ENCODE results near the gene NR5A2.

Gene NR5A2

DNA sequence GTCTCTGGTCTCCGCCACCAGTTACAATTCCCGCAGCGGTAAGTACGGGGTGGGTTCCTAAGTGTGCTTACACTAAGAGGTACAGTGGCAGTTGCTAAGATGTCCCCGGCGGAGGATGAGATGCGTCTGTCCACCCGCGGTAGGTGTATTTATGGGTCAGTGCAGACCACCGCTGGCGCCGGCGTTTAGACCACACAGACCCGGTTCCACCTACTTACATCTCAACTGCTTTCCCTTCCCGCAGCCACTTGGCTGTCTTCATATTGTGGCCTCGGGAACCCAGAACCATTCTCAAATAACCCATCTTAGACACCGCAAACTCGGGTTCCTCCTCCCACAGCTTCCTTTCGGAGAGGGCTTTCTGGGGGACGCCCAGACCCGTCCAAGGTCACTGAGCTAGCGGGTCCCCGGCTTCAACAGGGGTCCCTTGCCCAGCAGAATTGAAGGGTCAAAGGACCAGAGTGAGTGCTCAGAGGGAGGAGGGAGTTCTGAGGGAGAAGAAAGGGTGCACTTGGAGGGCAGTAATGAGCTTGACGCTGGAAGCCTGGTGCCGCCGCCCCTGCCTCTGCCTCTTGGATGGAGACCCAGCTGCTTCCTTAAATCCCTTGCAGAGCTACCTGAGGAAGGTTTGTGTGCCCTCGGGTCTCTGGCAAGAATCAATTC is 8.6 kb downstream of the NR5A2 start:
- DNase-seq (ENCODE audit: low spot score): no peak

DNA sequence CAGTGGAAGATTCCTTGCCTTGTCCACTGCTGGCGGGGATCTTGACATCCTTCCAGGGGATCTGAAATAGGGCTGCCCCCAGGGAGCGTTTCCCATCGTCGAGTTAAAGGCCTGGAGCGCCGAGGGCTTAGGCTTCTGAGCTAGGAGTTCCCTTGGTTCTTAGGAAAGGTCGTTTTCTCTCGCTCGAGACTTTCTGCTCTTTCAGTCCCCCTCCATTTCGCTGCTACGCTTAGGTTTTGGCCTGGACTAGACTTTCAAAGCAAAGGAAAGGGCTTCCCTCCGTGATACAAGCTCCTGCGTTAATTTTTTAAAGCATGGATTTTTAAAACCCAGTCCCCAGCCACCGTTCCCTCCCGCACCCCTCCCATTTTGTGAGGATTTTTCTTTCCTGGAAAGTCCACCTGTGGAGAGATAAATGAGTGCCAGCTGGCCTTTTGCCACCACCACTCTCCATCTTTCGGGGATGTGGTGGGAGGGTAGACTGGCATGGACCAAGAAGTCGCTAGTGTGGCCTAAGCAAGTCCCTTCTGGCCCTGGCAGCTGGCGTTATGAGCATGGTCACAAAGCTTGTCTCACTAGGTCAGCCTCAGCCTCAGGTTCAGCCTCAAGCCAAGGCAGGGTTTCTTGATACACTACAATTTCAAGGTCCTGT is 9.2 kb downstream of the NR5A2 start:
- no peak for DNase-seq (ENCODE audit: low spot score)

DNA sequence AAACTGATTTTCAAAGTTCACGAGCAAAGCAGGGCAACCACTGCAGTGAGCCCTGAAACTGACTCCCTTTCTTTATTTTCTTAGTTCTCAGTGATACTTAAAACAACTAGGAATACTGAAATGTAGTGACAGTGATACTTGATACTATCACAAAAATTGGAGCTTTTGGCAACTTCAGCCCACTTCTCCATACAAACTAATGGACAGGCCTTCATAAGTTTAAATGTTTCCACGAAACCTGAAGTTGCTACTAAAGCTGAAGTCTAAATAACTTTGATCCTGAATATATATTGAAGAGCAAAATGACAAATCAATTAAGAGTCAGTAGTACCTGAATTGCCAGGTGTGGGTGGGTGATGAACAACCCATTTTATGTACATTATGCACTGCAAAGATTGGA is 10.0 kb downstream of the NR5A2 start:
- DNase-seq (ENCODE audit: low spot score): no peak

DNA sequence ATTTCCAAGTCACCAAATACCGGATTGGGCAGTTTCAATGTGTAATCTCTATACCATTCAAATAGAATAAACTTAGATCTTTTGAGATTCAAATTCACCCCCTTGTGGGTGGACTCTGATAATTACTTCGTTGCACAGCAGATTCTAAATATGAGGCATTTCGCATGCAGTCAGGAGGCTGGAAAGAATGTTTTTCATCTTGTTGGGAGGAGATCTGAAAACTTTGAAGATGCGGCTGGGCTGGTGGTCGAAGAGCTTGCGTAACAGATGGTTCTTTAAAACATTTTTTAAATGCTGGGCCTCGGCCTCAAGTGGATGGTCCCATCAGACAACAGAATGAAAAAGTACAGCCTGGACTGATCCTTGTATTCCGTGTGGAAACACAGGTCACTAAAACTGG is 10.4 kb downstream of the NR5A2 start:
- DNase-seq (ENCODE audit: low spot score): no peak

DNA sequence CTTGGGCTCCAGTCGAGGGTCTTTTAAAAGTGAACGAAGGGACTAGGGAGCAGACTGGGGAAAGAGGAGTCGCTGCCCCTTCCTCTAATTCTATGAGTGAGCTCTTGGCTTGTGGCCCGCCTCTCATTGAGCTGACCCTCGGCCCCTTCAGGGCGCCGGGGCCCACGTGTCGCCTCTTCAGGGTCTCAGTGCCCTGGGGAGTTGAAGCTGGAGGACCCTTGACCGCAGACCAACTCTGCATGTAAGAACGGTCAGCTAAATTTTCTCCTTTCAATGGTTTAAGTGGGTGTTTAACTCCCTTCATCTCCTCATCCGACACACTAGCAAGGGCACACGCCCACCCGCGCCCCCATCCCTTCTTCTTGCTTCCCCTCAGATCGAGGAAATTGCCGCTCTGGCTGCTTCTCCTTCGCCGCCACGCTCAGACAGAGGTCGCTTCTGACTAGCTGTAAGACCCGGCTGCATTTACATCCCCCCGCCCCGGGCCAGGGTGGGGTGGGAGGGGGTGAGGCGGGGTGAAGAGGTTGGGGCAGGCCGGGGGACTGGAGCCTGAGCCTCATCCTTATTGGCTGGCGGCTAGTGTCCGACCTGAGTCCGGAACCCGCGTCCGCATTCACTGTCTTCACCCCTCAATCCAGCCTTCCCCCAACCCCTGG is 10.9 kb downstream of the NR5A2 start:
- no peak for DNase-seq (ENCODE audit: low spot score)

DNA sequence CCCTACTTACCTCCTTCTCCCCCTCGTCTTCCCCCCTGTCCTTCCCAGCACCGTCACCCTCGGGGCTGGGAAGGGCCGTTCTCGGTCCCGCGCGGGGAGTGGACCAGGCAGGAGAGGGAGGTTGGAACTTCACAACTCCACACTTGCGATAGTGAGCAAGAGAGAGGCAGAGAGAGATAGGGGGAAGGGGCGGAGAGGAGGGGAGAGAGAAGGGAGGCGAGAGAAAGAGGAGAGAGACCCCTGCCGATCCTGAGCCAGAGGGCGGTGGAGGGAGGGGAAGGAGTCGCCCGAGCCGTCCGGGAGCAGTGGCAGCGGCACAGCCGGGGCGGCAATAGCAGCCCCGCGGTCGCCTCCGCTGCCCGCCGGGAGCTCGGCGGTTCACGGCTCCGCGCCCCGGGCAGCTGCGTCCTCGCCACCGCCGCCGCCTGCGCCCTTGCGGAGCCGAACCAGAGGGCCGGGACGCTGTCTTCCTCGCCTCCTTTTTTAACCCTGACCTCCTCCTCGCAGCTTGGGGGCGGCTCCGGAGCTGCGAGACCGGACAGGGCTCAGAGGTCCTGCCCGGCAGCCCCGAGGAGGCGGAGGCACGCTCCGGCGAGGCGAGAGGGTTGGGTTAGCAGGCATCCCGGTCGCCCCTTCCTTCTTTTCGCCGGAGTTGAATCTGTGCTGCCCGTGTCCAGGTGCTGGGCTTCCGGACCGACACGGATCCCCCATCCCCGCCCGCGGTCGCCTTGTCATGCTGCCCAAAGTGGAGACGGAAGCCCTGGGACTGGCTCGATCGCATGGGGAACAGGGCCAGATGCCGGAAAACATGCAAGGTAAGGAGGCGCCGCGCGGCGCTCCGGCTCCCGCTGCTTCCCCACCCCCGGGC is 11.7 kb downstream of the NR5A2 start:
- DNase-seq (ENCODE audit: low spot score): no peak

DNA sequence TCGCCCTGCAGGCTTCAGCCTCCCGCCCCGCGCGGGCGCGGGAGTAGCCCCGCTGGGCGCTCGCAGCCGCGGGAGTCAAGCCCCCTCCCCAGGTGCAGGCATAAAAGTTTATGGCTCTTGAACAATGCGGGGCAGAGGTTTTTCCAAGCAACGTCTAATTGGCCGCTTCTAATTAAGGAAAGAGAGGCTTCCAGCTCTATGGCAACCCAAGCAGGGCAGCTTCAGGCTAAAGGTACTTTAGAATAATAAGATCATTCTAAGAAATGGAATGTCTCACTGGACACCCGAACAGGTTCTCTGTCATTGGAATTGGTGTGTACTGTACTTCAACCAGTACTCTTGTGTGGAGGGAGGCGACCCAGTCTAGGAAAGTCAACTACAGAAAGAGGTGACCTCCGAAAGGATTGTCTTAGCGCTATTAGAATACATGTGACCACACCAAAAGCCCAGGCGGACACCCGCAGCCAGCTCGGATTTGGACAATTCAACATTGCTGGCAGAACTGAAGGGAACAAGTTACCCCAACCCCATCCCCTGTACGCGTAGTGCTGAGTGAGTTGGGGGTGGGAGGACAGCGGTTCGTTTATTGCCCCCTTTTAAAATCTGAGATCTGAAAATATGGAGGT is 12.5 kb downstream of the NR5A2 start:
- DNase-seq (ENCODE audit: low spot score): no peak

DNA sequence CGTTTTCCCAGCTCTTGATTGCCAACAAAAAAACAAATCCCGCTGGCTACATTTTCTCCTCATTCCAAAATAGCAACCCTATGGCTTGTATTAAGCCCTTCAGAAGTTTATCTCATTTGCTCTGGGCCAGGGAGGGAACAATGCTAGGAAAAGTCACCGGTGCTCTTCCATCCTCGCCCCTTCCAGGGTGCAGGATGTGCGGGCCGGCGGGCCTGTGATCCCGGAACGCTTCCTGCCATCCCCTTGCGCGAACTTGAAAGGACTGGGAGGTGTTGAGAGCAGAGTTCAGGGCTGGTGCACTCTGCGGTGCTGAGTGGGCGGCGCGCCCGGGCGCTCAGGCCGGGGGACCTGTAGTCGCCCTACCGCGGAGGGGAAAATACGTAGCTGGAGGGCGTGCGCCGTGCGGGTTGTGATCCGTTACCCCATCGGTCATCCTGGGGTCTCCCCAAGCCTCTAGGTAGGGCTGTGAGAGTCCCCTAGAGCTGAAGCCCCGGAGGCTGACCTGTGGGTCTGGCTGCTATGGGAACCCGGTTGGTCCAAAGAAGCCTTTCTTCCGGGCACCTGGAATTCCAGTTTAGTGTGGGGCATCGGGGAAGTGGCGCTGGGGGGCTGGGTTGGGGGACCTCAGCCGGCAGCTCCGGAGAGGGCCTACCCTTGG is 13.1 kb downstream of the NR5A2 start:
- no peak for DNase-seq (ENCODE audit: low spot score)

DNA sequence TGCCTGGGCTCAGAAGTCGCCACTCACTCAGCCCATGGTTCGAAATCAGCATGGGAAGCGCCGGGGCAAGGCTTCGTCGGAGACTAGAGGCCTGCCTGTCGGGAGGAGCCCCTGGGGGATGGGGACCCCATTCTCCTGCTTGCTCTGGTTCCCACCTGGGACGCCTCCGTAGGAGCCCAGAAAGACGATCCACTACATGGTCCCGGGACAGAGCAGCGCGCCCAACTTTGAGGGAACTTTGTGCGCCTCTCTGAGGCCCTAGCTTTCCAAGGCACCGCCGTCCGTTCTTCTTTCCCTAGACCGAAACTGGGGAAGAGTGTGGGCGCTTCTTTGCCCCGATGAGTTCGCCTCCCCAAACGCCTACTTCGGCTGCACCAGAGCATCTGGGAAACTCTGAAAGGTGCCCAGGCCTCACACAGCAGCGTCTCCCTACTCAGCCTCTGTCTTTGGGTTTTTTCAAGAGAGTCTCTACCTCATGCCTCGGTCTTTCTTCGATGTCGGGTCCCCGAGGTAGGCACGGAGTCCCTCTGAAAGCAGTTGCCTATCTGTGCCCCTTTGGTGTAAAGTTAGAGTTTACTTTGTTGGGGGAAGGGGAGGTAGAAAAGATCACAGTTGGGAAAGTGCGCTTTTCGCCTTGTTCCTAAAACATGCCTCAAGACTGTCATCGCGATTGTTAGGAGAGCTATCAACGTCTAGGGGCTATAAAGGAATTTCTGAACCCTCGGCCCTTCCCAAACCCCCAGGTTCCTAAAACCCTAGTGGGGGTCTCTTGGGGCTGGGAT is 14.0 kb downstream of the NR5A2 start:
- DNase-seq (ENCODE audit: low spot score): no peak

DNA sequence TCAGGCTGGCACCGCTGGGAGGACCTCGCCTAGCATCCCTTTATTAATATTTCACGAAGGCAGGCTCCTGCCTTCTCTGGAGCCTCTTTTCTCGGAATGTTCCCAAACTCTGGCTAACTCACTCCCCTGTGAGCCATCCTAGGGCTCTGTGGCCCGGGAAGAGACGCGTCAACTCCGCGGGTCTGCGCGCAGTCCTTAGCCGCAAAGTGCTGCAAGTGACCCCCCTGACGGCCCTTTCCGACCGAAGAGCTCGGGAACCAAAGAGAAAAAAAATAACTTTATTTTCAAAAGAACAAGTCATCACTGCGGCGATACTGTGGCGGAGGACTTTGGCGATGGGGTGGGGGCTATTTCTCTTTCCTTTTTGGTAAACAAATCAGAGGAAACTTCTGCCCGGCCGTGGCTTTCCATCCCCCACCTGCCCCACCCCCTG is 14.6 kb downstream of the NR5A2 start:
- no peak for DNase-seq (ENCODE audit: low spot score)

DNA sequence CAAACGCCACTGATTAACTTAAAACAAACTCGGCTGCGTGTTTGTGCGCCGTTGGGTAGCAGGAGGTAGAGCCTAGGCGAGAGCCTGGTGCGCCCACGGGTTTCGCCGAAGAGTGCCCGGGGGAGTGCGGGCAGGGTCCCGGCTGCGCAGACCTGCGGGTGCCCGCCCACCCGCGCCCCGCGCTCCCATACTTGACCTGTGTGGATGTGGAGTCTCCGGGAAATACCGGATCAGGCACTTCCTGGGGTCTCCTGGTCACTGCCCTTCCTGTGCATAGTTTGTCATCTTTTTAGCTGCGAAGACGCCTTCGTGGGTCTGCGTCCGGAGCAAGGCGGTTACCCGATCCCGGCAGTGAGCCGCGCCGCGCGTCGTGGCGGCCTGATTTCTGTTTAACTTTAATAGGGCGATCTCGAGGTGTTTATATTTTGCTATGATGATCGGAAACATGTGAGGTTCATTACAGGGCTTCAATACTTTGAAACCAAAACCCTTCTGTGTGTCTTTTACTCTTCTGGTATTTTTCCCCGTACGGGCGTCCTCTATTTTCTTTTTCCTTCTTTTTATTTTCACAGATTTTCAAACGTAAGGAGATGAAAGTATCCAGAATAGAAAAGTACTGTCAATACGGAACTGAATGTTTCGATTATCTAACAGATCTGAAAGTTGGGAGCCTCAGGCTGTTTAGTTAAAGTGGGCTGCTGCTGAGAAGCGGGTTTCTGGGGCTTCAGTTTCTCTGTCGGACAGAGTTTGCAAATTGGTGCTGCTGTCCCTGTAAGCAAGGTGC is 15.2 kb downstream of the NR5A2 start:
- DNase-seq (ENCODE audit: low spot score): no peak

DNA sequence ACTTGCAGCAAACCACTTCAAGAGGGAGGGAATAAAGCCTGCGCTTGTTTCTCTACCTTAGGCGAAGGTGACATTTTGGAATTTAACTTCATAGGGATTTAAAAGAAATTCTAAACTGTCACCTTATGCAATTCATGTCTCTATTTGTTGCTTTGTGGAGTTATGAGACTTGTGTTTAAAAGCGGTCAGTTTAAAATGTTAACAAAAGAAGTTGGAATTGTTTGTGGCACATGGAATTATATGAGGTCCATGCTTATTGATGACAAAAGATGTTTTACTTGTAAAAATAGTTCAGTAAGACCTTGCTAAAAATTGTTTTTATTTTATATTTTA is 15.8 kb downstream of the NR5A2 start:
- DNase-seq (ENCODE audit: low spot score): no peak

DNA sequence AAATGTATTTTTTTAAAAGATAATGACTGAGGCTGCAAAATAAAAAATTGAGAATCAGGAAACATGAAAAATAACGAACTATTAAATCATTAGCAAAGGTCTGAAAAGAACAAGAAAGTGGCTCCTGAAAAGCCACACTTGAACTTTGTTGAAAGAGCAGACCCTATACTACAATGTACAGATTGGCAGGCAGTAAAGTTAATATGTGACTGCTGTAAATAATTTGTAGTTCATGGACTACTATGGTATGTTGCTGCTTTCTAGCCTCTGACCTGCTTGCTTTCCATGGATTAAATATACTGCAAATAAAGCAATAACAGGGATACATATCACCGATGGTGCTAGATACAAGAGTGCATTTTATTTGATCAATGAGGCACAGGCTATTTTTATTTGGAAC is 18.6 kb downstream of the NR5A2 start:
- DNase-seq (ENCODE audit: low spot score): no peak

DNA sequence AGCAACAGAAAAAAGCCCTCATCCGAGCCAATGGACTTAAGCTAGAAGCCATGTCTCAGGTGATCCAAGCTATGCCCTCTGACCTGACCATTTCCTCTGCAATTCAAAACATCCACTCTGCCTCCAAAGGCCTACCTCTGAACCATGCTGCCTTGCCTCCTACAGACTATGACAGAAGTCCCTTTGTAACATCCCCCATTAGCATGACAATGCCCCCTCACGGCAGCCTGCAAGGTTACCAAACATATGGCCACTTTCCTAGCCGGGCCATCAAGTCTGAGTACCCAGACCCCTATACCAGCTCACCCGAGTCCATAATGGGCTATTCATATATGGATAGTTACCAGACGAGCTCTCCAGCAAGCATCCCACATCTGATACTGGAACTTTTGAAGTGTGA is 20.7 kb downstream of the NR5A2 start:
- no peak for DNase-seq (ENCODE audit: low spot score)

DNA sequence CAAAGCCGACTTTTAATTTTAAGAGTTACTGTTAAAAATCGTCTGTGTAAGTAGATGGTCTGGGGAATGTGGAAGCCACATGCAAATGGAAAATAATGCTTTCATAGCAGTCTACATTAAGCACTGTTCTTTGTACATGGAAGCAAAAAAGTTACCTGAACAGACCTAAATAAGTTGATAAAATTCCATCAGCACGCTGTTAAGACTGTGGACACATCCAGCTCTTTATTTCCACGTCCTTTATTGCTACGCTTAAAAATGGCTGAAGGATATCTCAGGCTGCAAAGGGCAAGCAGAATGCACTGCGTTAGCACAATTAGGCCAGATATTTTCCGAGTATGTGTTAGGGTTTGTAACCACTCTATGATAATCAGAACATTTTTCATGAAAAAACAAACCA is 22.3 kb downstream of the NR5A2 start:
- no peak for DNase-seq (ENCODE audit: low spot score)

DNA sequence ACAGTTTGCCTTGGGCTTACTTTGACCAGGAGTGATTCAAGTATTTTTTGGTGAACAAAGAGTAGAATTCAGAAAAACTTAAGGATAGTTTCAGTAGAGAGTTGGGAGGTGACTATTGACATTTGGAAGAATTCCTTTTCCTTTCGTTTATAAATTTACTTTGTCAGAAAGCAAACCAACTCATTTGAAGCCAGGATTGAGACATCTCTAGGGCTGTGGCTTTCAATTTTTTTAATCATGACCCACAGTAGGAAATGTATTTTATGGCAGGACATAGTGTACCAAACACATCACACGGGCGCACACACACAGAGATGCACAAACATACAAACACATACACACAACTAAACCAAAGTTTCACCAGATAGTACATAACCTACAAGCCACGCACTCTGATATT is 24.1 kb downstream of the NR5A2 start:
- DNase-seq (ENCODE audit: low spot score): no peak

DNA sequence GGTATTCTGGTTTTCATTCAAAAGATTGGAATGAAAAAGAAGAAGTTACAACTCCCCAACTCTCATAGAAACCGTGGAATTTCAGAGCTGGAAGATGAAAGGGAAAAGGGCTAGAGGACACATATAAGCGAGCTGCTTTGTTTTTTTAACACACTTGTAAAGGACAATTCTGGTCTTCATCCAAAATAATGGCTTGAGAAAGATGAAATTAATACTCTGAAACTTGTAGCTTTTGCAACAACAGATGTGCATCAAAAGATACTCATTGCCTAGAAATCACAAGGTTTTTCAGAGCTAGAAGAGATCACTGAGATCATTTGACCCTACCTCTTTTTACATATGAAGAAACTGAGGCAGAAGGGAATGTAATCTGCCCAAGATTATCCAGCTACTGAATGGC is 25.6 kb downstream of the NR5A2 start:
- no peak for DNase-seq (ENCODE audit: low spot score)

DNA sequence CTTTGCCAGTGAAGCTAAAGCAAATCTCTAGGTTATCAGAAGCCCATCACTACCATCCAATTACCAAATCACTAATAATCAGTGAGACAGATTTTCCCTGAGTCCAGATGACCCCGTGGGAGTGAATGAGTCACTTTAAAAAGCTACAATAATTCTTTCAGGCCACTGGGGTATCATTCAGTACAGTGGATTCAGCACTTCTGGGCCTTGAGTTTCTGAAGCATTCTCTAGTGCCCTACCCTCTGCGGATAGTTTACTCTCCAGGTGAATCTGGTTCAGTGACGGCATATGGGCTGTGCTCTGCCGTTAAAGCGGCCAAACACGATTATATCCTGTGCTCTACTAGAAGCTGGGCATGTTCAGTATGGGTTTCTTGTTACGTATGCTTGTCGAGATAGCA is 26.1 kb downstream of the NR5A2 start:
- DNase-seq (ENCODE audit: low spot score): no peak

DNA sequence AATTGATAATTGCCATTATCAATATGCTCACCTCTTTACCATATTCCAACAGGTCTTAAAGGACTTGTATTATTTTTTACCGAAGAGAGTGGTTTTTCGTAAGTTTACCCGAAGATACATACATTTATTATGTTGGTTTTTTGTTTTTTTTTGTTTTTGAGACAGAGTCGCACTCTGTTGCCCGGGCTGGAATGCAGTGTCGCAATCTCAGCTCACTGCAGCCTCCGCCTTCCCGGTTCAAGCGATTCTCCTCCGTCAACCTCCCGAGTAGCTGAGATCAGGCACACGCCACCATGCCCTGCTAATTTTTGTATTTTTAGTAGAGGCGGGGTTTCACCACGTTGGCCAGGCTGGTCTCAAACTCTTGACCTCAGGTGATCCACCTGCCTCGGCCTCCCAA is 30.8 kb downstream of the NR5A2 start:
- DNase-seq (ENCODE audit: low spot score): no peak

DNA sequence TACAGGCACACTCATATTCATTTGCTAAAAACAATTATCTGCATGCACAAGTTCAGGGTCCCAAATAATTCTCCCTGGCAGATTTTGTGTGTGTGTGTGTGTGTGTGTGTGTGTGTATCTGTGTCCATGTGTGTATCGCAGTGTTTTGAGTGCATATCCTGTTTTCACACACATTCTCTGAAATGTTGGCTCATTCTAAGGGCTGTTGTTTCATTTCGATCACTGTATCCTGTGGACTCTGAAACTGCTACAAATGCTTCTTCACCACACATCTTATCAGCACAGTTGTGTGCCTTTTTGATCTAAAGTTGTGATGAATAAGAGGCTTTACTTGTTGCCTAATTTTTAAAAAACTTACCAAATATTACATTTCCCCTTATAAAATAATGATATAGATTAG is 34.6 kb downstream of the NR5A2 start:
- no peak for DNase-seq (ENCODE audit: low spot score)

Data from pons (tissue), 1 donor.